Muscle layer of colon (tissue), 2 donors: ENCODE data around the gene COL27A1.

Experiments used
- H3K27ac ChIP-seq: one replicate; pipeline ENCODE4 v1.7.0; 2013; ENCODE audit warnings: low read depth, mild to moderate bottlenecking, low read length, moderate library complexity
- H3K27me3 ChIP-seq, 2 donors: one replicate each; pipeline ENCODE4 v1.7.0; 2013; ENCODE audit warnings: low read length in 2 of 2, mild to moderate bottlenecking in 2 of 2; ENCODE audit not compliant: insufficient read depth in 2 of 2, control insufficient read depth in 1 of 2
- H3K36me3 ChIP-seq: one replicate; pipeline ENCODE4 v1.7.0; 2013; ENCODE audit warnings: mild to moderate bottlenecking, low read length; ENCODE audit not compliant: insufficient read depth
- H3K4me1 ChIP-seq: one replicate; pipeline ENCODE4 v1.7.0; 2013; ENCODE audit warnings: mild to moderate bottlenecking, low read length; ENCODE audit not compliant: insufficient read depth
- H3K4me3 ChIP-seq, 2 donors: one replicate each; pipeline ENCODE4 v1.7.0; 2013; ENCODE audit warnings: low read length in 2 of 2, low read depth in 1 of 2, mild to moderate bottlenecking in 1 of 2, moderate library complexity in 1 of 2
- H3K9ac ChIP-seq: one replicate; pipeline ENCODE4 v1.7.0; 2013; ENCODE audit warnings: low read length
- H3K9me3 ChIP-seq: one replicate; pipeline ENCODE4 v1.7.0; 2013; ENCODE audit warnings: mild to moderate bottlenecking, low read length
- donor health status: abdominal sarcoma.
- donor health status: Adenocarcinoma of cecum.

Gene COL27A1

DNA sequence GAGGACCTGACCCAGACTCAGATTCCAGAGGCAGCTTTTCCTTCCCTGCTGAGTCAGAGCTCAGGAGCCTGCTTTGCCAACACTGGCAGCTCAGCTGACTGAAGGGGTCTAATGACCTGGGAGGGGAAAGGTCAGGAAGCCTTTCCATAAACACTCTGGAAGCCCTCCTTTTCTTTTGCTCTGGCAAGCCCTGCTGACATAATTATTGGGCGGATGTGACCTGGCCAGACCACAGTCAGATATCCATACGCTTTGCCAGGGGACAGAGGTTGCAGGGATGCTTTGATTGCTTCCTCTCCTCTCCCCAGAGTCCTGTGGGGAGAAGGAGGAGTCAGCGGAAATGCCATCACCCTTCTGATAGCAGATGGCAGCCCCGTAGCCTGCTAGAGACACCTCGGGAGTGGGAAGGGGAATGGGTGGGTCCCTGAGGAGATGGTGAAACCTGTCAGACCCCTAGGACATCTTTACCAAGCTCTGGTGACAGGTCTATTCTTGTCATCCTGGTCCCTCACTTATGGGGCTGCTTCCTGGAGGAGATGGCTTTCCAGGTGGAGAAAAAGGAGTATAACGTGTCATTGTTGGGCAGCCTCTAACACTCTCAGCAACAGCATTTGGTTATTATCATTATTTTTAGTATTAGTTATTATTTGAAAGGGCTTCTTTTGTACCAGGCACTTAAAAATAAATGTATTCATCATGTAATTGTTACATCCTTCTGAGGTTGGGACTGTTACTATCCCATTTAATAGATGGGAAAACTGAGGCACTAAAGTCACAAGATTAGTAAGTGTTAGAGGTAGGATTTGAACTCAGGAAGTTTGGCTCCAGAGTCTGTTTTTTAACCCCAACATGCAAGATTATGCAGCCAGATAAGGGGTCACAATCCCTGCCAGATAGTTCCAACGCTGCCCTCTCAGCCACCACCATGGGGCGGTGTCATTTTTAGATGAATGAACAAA lies 11.6 kb downstream of the COL27A1 start:
- H3K36me3 ChIP-seq = no peaks in the 10 kb centered on the region
- no peak overlapping the region for H3K4me3 ChIP-seq
- H3K9ac ChIP-seq = no peak overlapping the region
- H3K27me3 ChIP-seq = no peaks in the 10 kb centered on the region
- no peak overlapping the region for H3K27ac ChIP-seq
- no peaks in the 10 kb centered on the region for H3K4me1 ChIP-seq
- no peaks in the 10 kb centered on the region for H3K9me3 ChIP-seq

DNA sequence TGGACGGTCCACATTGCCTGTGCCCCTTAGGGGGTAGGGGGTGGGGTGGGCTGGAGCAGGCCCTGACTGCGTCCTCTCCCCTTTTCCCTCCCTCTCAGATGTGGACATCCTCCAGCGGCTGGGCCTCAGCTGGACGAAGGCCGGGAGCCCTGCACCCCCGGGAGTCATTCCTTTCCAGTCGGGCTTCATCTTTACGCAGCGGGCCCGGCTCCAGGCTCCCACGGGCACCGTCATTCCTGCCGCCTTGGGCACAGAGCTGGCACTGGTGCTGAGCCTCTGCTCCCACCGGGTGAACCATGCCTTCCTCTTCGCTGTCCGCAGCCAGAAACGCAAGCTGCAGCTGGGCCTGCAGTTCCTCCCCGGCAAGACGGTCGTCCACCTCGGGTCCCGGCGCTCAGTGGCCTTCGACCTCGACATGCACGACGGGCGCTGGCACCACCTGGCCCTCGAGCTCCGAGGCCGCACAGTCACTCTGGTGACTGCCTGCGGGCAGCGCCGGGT lies 12.3 kb downstream of the COL27A1 start:
- H3K4me1 ChIP-seq = peaks cover 6% of the 10 kb centered on the region
- H3K27me3 ChIP-seq = no peaks in the 10 kb centered on the region
- H3K27ac ChIP-seq = no peak overlapping the region
- no peak overlapping the region for H3K4me3 ChIP-seq
- no peaks in the 10 kb centered on the region for H3K9me3 ChIP-seq
- H3K36me3 ChIP-seq = no peaks in the 10 kb centered on the region
- H3K9ac ChIP-seq = no peak overlapping the region

DNA sequence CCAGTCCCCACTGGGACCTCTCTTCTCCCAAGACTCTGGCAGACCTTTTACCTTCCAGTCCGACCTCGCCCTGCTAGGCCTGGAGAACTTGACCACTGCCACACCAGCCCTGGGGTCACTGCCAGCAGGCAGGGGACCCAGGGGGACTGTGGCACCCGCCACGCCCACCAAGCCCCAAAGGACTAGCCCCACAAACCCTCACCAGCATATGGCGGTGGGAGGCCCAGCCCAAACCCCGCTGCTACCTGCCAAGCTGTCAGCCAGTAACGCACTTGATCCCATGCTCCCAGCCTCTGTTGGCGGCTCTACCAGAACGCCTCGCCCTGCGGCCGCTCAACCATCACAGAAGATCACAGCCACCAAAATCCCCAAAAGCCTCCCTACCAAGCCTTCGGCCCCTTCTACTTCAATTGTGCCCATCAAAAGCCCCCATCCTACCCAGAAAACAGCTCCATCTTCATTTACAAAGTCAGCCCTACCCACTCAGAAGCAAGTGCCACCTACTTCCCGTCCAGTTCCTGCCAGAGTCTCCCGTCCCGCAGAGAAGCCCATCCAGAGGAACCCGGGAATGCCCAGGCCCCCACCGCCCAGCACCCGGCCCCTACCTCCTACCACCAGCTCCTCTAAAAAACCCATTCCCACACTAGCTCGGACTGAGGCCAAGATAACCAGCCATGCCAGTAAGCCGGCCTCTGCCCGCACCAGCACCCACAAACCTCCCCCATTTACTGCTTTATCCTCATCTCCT lies 13.1 kb downstream of the COL27A1 start:
- H3K36me3 ChIP-seq = no peaks in the 10 kb centered on the region
- H3K4me1 ChIP-seq = peaks cover 14% of the 10 kb centered on the region
- H3K4me3 ChIP-seq = no peak overlapping the region
- no peak overlapping the region for H3K27ac ChIP-seq
- no peak overlapping the region for H3K9ac ChIP-seq
- no peaks in the 10 kb centered on the region for H3K9me3 ChIP-seq
- no peaks in the 10 kb centered on the region for H3K27me3 ChIP-seq

DNA sequence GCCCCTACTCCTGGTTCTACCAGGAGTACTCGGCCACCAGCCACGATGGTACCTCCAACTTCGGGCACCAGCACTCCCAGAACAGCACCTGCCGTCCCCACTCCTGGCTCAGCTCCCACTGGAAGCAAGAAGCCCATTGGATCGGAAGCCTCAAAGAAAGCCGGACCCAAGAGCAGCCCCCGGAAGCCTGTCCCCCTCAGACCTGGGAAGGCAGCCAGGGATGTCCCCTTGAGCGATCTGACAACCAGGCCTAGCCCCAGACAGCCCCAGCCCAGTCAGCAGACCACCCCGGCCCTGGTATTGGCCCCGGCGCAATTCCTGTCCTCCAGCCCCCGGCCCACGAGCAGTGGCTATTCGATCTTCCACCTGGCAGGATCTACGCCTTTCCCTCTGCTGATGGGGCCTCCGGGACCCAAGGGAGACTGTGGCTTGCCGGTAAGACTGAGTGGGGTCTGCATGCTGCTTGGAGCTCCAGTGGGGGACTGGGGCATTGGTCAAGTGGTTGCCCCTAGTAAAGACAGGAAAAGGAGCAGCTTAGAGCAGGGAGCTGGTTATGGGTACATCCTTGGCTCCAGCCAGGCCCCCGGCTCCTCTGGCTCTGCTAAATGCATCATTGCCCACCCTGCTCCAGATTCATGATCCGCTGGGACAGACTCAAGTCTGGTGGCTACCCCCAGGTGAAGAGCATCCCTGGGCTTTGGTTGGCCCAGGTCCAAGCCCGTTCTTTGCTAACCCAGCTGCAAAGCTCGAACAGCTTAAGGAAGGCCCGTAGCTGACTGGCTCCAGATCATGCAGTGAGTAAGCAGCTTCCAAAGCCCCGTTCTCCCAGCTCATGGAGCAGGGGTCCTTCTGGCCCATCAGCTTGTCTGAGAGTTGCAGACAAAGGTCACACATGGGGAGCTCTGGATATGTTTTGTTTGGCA lies 14.0 kb downstream of the COL27A1 start:
- H3K9me3 ChIP-seq = no peaks in the 10 kb centered on the region
- peaks cover 20% of the 10 kb centered on the region for H3K4me1 ChIP-seq
- H3K4me3 ChIP-seq = no peak overlapping the region
- no peaks in the 10 kb centered on the region for H3K36me3 ChIP-seq
- no peaks in the 10 kb centered on the region for H3K27me3 ChIP-seq
- H3K27ac ChIP-seq = no peak overlapping the region
- no peak overlapping the region for H3K9ac ChIP-seq

DNA sequence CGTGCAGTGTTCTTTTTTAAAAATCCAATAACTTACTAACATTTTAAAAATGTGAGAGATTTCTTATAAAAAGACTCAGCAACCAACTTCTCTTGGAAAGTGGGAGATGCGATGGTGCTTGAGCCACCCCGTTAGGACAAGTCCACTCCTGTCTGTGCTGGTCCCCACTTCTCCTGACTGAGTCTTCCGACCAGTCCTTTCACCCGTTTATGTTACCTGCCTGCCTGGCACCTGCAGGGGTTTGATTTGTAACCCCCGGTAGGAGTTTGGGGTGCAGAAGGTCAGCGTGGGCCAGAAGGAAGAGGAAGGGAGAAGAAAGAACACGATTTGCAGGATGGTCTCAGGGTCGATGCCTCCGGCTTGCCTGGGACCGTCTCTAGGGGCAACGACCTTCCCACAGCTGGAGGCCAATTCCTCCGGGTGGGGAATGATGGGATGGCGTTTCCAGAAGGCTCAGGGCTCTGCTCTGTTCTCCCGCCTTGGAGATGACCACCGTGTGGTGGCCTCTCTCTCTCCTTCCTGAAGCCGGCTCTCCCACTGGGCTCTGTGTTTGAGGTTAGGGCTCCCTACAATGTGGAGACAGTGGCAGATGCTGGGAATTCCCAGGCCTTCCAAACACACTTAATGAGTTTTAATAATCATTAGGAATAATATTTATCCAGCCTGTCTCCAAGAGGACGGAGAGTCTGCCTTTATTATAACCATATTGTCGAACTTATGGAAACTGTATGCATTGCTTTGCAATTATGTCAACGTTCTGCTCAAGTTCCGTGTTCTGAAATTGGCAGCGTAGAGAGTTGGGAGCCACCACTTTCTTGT lies 14.8 kb downstream of the COL27A1 start:
- H3K27ac ChIP-seq = no peak overlapping the region
- peaks cover 29% of the 10 kb centered on the region for H3K4me1 ChIP-seq

DNA sequence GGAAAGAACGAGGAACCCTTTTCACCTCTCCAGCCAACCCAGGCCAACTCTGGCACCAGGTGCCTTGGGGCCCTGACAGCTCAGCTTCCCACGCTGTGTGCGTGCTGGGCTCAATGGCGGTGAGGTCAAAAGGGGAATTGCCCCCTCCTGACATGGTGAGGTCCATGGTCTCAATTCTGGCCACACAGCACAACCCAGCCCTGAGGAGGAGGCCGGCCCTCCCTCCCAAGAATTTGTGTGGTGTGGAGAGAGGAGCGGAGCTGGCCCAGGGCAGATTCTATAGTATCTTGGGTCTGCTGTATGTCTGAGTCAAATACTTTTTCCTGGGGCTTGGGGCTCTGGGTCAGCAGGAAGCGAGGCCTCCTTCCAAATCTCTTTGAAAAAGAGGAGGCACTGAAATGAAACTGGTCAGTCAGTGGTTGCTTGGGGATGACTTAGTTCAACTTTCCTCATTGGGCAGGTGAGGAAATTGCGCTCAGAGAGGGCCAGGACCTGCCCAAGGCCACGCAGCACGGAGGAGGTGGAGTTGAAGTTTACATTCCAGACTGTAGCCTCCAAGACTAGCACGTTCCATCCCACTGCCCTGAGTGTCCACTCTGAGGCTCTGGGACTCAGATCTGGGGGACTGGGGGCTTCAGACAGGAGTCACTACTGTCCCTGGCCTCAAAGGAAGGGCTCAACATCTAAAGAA lies 15.6 kb downstream of the COL27A1 start:
- Histone ChIP-seq H3K27ac (no peak overlapping the region), H3K4me1 (peaks cover 36% of the 10 kb centered on the region), H3K9me3 (no peaks in the 10 kb centered on the region), H3K9ac (no peak overlapping the region), H3K4me3 (no peak overlapping the region), H3K27me3 (no peaks in the 10 kb centered on the region), H3K36me3 (no peaks in the 10 kb centered on the region)

More for the DNA sequence above, 14.8 kb downstream of the COL27A1 start:
- no peaks in the 10 kb centered on the region for H3K36me3 ChIP-seq
- H3K9ac ChIP-seq = no peak overlapping the region
- no peaks in the 10 kb centered on the region for H3K9me3 ChIP-seq
- H3K27me3 ChIP-seq = no peaks in the 10 kb centered on the region
- H3K4me3 ChIP-seq = no peak overlapping the region

DNA sequence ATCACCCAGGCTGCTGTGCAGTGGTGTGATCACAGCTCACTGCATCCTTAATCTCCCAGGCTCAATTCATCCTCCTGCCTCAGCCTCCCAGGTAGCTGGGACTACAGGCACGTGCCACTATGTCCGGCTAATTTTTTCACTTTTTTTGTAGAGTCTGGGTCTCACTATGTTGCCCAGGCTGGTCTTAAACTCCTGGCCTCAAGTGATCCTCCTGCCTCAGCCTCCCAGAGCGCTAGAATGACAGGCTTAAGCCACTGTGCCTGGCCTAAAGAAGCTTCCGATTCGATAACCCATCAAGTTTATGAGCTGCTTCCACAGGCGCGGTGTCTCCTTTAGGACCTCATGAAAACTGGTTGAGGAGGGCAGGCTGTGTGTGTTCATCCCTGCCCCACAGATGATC lies 16.2 kb downstream of the COL27A1 start:
- Histone ChIP-seq H3K27ac (no peak overlapping the region), H3K36me3 (no peaks in the 10 kb centered on the region), H3K9me3 (no peaks in the 10 kb centered on the region), H3K9ac (no peak overlapping the region), H3K27me3 (no peaks in the 10 kb centered on the region), H3K4me3 (no peak overlapping the region), H3K4me1 (peaks cover 42% of the 10 kb centered on the region)

DNA sequence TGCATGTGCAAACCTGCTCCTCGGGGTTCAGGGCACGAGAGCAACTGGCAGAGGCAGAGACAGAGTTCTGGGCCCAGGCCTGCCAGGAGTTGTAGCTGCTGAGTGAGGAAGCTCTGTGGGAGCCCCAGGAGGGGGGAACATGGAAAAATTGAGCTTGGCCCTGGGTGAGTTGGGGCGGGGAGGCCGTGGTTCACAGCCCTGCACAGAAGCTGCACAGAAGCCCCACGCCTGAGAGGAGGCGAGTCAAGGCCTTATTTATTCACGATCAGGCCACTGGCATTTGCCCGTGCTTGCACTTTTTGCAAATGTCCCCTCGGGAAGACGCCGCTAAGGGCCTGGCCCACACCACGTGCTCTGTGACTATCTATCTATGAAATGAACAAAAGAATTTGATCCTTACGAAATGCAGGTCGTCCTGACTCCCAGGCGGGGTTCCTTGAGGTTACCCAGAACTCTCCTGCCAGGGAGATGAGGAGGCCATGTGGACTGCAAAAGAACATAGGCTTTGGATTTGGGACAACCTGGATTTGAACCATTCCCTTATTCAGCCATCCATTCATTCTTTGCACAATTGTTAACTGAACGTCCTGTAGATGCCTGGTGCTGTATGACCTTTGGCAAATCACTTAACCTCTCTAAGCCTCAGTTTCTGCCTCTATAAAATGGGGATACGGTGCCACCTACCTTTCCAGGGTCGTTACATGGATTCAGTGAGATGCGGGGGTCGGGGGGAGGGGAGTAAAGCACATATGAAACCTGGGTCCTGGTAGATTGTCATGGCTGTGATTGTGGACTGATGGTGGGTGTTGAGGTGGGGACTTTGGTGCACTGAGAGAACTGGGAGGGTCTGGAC lies 17.9 kb downstream of the COL27A1 start:
- H3K9ac ChIP-seq = peak overlapping the region; percentile 4

DNA sequence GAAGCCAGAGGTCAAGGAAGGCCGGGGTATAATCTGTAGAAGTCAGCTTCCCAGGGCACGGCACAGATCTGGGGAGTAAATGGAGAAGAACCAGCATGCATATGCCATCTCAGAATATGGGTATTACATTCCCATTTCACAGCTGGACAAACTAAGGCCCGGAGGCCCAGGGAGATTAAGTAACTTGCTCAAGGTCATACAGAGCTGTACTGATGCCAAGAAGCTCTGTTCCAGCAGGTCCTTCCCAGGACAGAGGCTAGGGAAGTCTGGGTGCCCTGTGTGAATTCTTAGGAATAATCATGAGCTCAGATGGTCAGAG lies 19.2 kb downstream of the COL27A1 start:
- Histone ChIP-seq H3K27me3 (no peaks in the 10 kb centered on the region), H3K4me3 (no peak overlapping the region), H3K9me3 (no peaks in the 10 kb centered on the region), H3K9ac (no peak overlapping the region), H3K4me1 (peaks cover 72% of the 10 kb centered on the region), H3K27ac (peak overlapping the region; percentile 60), H3K36me3 (no peaks in the 10 kb centered on the region)

More for the DNA sequence above, 17.9 kb downstream of the COL27A1 start:
- H3K27me3 ChIP-seq = no peaks in the 10 kb centered on the region
- peak overlapping the region; percentile 49 for H3K27ac ChIP-seq
- H3K4me1 ChIP-seq = peaks cover 59% of the 10 kb centered on the region
- peak overlapping the region in 1 of 2 donors; percentile 10 for H3K4me3 ChIP-seq
- no peaks in the 10 kb centered on the region for H3K36me3 ChIP-seq
- H3K9me3 ChIP-seq = no peaks in the 10 kb centered on the region
